Transverse colon (tissue), 4 donors: Measurements from ENCODE around the gene ZCCHC8. TPM values are rescaled to one million over a fixed set of nuclear protein-coding genes. Genes with fewer than 3 reads are reported as not detected.
"Not testable (repeated sequence)": the region's sequence is repeated elsewhere in the genome, so short reads cannot be mapped to it uniquely, and the experiment has no call there.

Experiments used
- DNase-seq: peaks from one replicate; pipeline ENCODE4 v3.0.0-alpha.2; 2019
- H3K27ac ChIP-seq, 4 donors: fragments of 200-600 bp; sonication (generic); 2 replicates each; pipeline ENCODE4 v1.5.1; 2016 to 2018; ENCODE audit warnings: inconsistent platforms in 4 of 4
- H3K27me3 ChIP-seq: fragments of 200-600 bp; sonication (generic); 2 replicates; pipeline ENCODE4 v1.5.1; 2017; ENCODE audit warnings: inconsistent platforms
- H3K36me3 ChIP-seq, 4 donors: fragments of 200-600 bp; sonication (generic); 2 replicates each; pipeline ENCODE4 v1.5.1; 2017 to 2019; ENCODE audit warnings: inconsistent platforms in 4 of 4
- H3K4me1 ChIP-seq, 4 donors: fragments of 200-600 bp; sonication (generic); 2 replicates each; pipeline ENCODE4 v1.5.1; 2017 to 2020; ENCODE audit warnings: inconsistent platforms in 4 of 4
- H3K4me3 ChIP-seq, 4 donors: fragments of 200-600 bp; sonication (generic); 1 replicate in 1 of 4; 2 replicates in 3 of 4; pipeline versions ENCODE4 v1.5.1 to v1.6.1; 2017 to 2019; ENCODE audit warnings: inconsistent platforms in 4 of 4
- H3K9me3 ChIP-seq, 2 donors: fragments of 200-600 bp; sonication (generic); 2 replicates each; pipeline ENCODE4 v1.5.1; 2017 to 2019; ENCODE audit warnings: inconsistent platforms in 2 of 2
- EP300 ChIP-seq: sonication (generic); formaldehyde crosslinking; IDR thresholded peaks from one replicate; pipeline ENCODE4 v1.6.1; 2017; ENCODE audit warnings: antibody characterized with exemption, low read depth
- POLR2A ChIP-seq: fragments of 450-650 bp; IDR thresholded peaks from one replicate; pipeline ENCODE4 v1.6.1; 2016; ENCODE audit warnings: antibody characterized with exemption, mild to moderate bottlenecking, moderate library complexity
- POLR2AphosphoS5 ChIP-seq, 3 donors: sonication (generic); formaldehyde crosslinking; IDR thresholded peaks; one replicate each; pipeline ENCODE4 v1.6.1; 2016; ENCODE audit warnings: antibody characterized with exemption in 3 of 3
- WGBS, 2 donors: methylation state at CpG; one replicate each; pipeline ENCODE4 v1.1.5; 2018; ENCODE audit warnings: low coverage in 1 of 2; 5-methylcytosine and 5-hydroxymethylcytosine counted together
- in situ Hi-C, 4 donors: fragments of 200-750 bp; cut with MboI; loops; one replicate each; pipeline versions ENCODE4 v1.15.0 to v1.15.1; 2017; ENCODE audit warnings: low sequenced_read_pairs in 3 of 4, low pct_ligation_motif_present in 1 of 4, low pct_unique_long_range_greater_than_20kb in 1 of 4
- intact Hi-C: fragments of 100-400 bp; cut with DNase I; formaldehyde crosslinking; loops from one replicate; pipeline ENCODE4 v1.15.1; 2023; ENCODE audit warnings: low total_unique reads
- total RNA-seq, 4 donors: library from RNA; depleted of rRNA; stranded (reverse); fragments of >200 nt; gene quantifications; one replicate each; pipeline ENCODE4 v1.1.0, GENCODE V29; 2016
- TF ChIP-seq, protein P1 (sequence below), 5 experiments: fragments of 200-600 bp in 3 of 5; fragments of 450-650 bp in 2 of 5; sonication (generic) in 3 of 5; IDR thresholded peaks; 1 replicate in 2 of 5; 2 replicates in 3 of 5; pipeline ENCODE4 v1.5.1; 2016 to 2017; ENCODE audit warnings: antibody characterized with exemption in 5 of 5, inconsistent platforms in 3 of 5, mild to moderate bottlenecking in 2 of 5, moderate library complexity in 1 of 5

The ZCCHC8 gene
- total RNA-seq, 4 donors from 2014 or later, result 15.9 to 28.4 (median 19.9) TPM

DNA sequence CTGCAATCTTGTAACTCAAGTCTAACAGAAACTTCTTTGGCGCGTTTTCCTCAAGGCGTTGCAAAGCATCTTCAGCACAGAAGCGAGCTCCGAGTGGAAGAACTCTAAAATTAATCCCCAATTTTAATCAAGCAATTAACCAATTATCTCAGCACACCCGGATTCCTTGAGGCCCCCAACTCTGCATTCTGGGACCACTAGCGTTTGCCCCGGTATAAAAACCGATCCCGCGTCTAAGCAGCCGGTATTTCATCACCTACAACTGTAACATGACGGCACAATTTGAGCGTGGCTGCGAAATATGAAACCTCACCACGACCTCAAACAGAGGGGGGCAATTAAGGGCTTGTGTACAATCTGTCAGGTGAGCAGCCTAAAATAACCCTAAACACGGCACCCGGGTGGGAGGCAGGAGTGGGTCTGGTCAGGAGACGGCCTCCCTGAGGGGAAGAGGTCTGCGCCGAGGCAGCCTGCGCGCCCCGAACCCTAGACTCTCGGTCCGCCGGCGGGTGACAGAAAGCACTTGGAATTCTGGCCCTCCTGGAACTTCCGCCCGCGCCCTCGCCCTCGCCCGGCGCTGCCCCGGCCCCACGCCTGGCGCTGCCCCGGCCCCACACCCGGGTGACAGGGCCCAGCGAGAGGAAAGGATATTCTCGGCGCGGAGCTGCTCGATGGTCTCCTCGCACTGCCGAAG lies 594 bp downstream of the ZCCHC8 start:
- Histone ChIP-seq H3K27ac (peak overlapping the region; percentile 95 to 100 (median 98)), H3K4me3 (peak overlapping the region; percentile 73 to 88 (median 82)), H3K36me3 (peaks cover 0 to 17% (median 6%) of the 10 kb centered on the region in 4 donors), H3K4me1 (peaks cover 8 to 29% (median 22%) of the 10 kb centered on the region in 4 donors), H3K9me3 (no peaks in the 10 kb centered on the region), H3K27me3 (no peaks in the 10 kb centered on the region)
- TF ChIP-seq EP300 (no peak), POLR2AphosphoS5 (IDR thresholded peaks at IDR 0.05) (peak in 1 of 3 donors; percentile 17), POLR2A (no peak)
- TF ChIP-seq, protein P1, sequence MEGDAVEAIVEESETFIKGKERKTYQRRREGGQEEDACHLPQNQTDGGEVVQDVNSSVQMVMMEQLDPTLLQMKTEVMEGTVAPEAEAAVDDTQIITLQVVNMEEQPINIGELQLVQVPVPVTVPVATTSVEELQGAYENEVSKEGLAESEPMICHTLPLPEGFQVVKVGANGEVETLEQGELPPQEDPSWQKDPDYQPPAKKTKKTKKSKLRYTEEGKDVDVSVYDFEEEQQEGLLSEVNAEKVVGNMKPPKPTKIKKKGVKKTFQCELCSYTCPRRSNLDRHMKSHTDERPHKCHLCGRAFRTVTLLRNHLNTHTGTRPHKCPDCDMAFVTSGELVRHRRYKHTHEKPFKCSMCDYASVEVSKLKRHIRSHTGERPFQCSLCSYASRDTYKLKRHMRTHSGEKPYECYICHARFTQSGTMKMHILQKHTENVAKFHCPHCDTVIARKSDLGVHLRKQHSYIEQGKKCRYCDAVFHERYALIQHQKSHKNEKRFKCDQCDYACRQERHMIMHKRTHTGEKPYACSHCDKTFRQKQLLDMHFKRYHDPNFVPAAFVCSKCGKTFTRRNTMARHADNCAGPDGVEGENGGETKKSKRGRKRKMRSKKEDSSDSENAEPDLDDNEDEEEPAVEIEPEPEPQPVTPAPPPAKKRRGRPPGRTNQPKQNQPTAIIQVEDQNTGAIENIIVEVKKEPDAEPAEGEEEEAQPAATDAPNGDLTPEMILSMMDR (IDR thresholded peaks at IDR 0.05), result no peak
- in situ Hi-C loops (no loop called here), intact Hi-C loops (no loop called here)
- WGBS, 2 donors, result 0 to 1% methylated on average over 8 to 30 of the region's 47 CpGs
- DNase-seq, result peak; percentile 61

- DNase-seq, result no peak
- Histone ChIP-seq H3K4me3 (no peak overlapping the region), H3K36me3 (peaks cover 0 to 15% (median 5%) of the 10 kb centered on the region in 4 donors), H3K27ac (no peak overlapping the region), H3K9me3 (no peaks in the 10 kb centered on the region), H3K27me3 (no peaks in the 10 kb centered on the region), H3K4me1 (peaks cover 8 to 22% (median 16%) of the 10 kb centered on the region in 4 donors)
- WGBS, 2 donors, result 88 to 92% methylated on average over 2 to 7 of the region's 7 CpGs
- TF ChIP-seq POLR2AphosphoS5 (IDR thresholded peaks at IDR 0.05), result no peak
- no peak for TF ChIP-seq POLR2A
- TF ChIP-seq, protein P1 (IDR thresholded peaks at IDR 0.05), result no peak
- TF ChIP-seq EP300, result no peak
- intact Hi-C loops, result no loop called here
- in situ Hi-C loops, result no loop called here
These were observed 5.5 kb downstream of the ZCCHC8 start for GRCh38 chr12:122495258-122495657.

DNA sequence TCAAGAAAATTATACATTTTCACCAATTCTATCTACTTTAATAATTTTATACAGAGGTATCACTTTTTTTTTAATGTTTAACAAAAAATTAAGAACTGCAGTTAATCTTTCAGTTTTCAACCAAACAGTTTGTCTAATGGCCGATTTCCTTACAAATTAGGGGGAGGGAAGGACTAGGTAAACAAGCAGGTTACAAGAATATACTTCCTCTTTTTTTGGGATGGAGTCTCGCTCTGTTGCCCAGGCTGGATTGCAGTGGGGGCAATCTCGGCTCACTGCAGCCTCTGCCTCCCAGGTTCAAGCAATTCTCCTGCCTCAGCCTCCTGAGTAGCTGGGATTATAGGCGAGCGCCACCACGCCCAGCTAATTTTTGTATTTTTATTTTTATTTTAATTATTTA lies 7.5 kb downstream of the ZCCHC8 start:
- H3K4me1 ChIP-seq, H3K27me3 ChIP-seq, DNase-seq, H3K27ac ChIP-seq, intact Hi-C loops, H3K9me3 ChIP-seq, in situ Hi-C loops, H3K4me3 ChIP-seq: not testable (repeated sequence)
- 82 to 87% methylated on average over 2 to 6 of the region's 6 CpGs for WGBS, 2 donors
- H3K36me3 ChIP-seq, result peaks cover 0 to 36% (median 9%) of the 10 kb centered on the region in 4 donors

DNA sequence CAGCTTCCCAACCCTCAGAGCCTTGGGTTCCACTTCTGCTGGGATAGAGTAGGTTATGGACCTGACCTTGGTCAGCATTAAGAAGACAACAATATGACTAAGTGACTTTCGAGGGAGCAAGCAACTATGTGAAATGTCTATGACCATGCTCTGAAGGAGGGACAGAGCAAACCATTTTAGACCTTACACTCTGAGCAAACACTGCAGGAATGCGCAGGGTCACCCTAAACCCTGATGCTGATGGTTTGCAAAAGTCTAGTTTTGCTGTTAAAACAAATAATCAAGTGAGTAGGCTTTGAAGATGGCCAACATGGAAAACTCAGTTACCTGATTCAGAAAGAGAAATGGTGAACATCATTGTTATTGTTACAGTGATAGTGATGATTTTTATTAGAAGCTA lies 8.7 kb downstream of the ZCCHC8 start:
- WGBS, 2 donors, result 97 to 100% methylated on average over 2 of the region's 2 CpGs
- Histone ChIP-seq H3K36me3 (peaks cover 0 to 48% (median 15%) of the 10 kb centered on the region in 4 donors), H3K4me1 (no peaks in the 10 kb centered on the region), H3K4me3 (no peak overlapping the region), H3K27me3 (no peaks in the 10 kb centered on the region), H3K9me3 (no peaks in the 10 kb centered on the region), H3K27ac (no peak overlapping the region)
- TF ChIP-seq POLR2A, result no peak
- TF ChIP-seq EP300, result no peak
- intact Hi-C loops, result no loop called here
- no peak for DNase-seq
- in situ Hi-C loops, result no loop called here

GRCh38 chr12:122489038-122489437 lies 11.7 kb downstream of the ZCCHC8 start:
- no peak overlapping the region for H3K4me3 ChIP-seq
- no peaks in the 10 kb centered on the region for H3K4me1 ChIP-seq
- H3K27ac ChIP-seq, result no peak overlapping the region
- in situ Hi-C loops, result no loop called here
- TF ChIP-seq EP300 (no peak), POLR2A (no peak)
- peaks cover 0 to 67% (median 23%) of the 10 kb centered on the region in 4 donors for H3K36me3 ChIP-seq
- intact Hi-C loops, result no loop called here
- DNase-seq, result no peak
- WGBS, 2 donors, result 92 to 93% methylated on average over 2 of the region's 2 CpGs
- H3K9me3 ChIP-seq, result no peaks in the 10 kb centered on the region
- H3K27me3 ChIP-seq, result no peaks in the 10 kb centered on the region

DNA sequence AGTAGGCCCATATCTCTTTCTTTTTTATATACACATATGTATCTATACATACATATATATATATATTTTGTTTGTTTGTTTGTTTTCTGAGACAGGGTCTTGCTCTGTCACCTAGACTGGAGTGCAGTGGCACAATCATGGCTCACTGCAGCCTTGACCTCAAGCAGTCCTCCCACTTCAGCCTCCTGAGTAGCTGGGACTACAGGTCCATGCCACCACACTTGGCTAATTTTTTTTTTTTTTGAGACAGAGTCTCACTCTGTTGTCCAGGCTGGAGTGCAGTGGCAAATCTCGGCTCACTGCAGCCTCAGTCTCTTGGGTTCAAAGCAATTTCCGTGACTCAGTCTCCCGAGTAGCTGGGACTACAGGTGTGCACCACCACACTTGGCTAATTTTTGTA lies 12.9 kb downstream of the ZCCHC8 start:
- H3K4me1 ChIP-seq, DNase-seq, H3K4me3 ChIP-seq, in situ Hi-C loops, intact Hi-C loops, H3K9me3 ChIP-seq, H3K27ac ChIP-seq, H3K27me3 ChIP-seq: not testable (repeated sequence)
- peaks cover 0 to 75% (median 28%) of the 10 kb centered on the region in 4 donors for H3K36me3 ChIP-seq
- 93% methylated on average over 3 of the region's 3 CpGs; no CpG with 5 or more reads in 1 of the 2 donors for WGBS, 2 donors
